HEK293 (cell line): ENCODE data around the gene CYP26A1.

Source experiments
- CTCF ChIP-seq: fragments of 450-650 bp; formaldehyde crosslinking; IDR thresholded peaks from 2 replicates; pipeline ENCODE4 v1.5.1; 2016; ENCODE audit warnings: missing biosample characterization, missing genetic modification characterization
- KLF16 ChIP-seq: fragments of 450-650 bp; formaldehyde crosslinking; IDR thresholded peaks from 2 replicates; pipeline ENCODE4 v1.5.1; 2017; ENCODE audit warnings: missing biosample characterization, missing genetic modification characterization
- TCF7L2 ChIP-seq: IDR thresholded peaks from 2 replicates; pipeline ENCODE4 v1.6.1; 2011; ENCODE audit warnings: low read depth, mild to moderate bottlenecking, inconsistent platforms, low read length, moderate library complexity, borderline replicate concordance
- ZBTB44 ChIP-seq: fragments of 450-650 bp; IDR thresholded peaks from 2 replicates; pipeline ENCODE4 v1.5.1; 2018; ENCODE audit warnings: missing biosample characterization, mild to moderate bottlenecking, missing genetic modification characterization
- ZNF18 ChIP-seq: fragments of 450-650 bp; formaldehyde crosslinking; IDR thresholded peaks from 2 replicates; pipeline ENCODE4 v1.5.1; 2016; ENCODE audit warnings: missing biosample characterization, missing genetic modification characterization
- ZNF521 ChIP-seq: fragments of 450-650 bp; formaldehyde crosslinking; IDR thresholded peaks from 2 replicates; pipeline ENCODE4 v1.5.1; 2017; ENCODE audit warnings: missing biosample characterization, mild to moderate bottlenecking, missing genetic modification characterization
- ZNF561 ChIP-seq: fragments of 450-650 bp; IDR thresholded peaks from 2 replicates; pipeline ENCODE4 v1.5.1; 2018; ENCODE audit warnings: missing biosample characterization, missing genetic modification characterization, borderline replicate concordance
- ZNF639 ChIP-seq: fragments of 450-650 bp; formaldehyde crosslinking; IDR thresholded peaks from 2 replicates; pipeline ENCODE4 v1.5.1; 2016; ENCODE audit warnings: missing biosample characterization, missing genetic modification characterization
- ZNF776 ChIP-seq: fragments of 450-650 bp; formaldehyde crosslinking; IDR thresholded peaks from 2 replicates; pipeline ENCODE4 v1.5.0; 2017; ENCODE audit warnings: missing biosample characterization, missing genetic modification characterization, borderline replicate concordance
- ZNF785 ChIP-seq: fragments of 450-650 bp; formaldehyde crosslinking; IDR thresholded peaks from 2 replicates; pipeline ENCODE4 v1.5.1; 2016; ENCODE audit warnings: missing biosample characterization, missing genetic modification characterization
- TF ChIP-seq, protein P1 (sequence below): fragments of 450-650 bp; formaldehyde crosslinking; IDR thresholded peaks from 2 replicates; pipeline ENCODE4 v1.5.1; 2016; ENCODE audit warnings: missing biosample characterization, missing genetic modification characterization

GRCh38 chr10:93113042-93113441 lies 39.3 kb downstream of the CYP26A1 start:
- TF ChIP-seq CTCF (tag by site-specific recombination) (no peak), ZNF785 (tag by site-specific recombination) (no peak), ZNF521 (no peak), ZNF776 (tag by site-specific recombination) (no peak), ZNF561 (tag by site-specific recombination) (no peak), ZNF639 (no peak), KLF16 (tag by site-specific recombination) (no peak), ZNF18 (no peak), ZBTB44 (tag by site-specific recombination) (no peak), TCF7L2 (no peak)
- TF ChIP-seq, protein P1, sequence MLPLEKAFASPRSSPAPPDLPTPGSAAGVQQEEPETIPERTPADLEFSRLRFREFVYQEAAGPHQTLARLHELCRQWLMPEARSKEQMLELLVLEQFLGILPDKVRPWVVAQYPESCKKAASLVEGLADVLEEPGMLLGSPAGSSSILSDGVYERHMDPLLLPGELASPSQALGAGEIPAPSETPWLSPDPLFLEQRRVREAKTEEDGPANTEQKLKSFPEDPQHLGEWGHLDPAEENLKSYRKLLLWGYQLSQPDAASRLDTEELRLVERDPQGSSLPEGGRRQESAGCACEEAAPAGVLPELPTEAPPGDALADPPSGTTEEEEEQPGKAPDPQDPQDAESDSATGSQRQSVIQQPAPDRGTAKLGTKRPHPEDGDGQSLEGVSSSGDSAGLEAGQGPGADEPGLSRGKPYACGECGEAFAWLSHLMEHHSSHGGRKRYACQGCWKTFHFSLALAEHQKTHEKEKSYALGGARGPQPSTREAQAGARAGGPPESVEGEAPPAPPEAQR (tag by site-specific recombination): no peak
